Keratinocyte (primary cell): ENCODE measurements around the gene TRMT61A. TPM values are rescaled to one million over a fixed set of nuclear protein-coding genes. Genes with fewer than 3 reads are reported as not detected.

Experiments
- DNase-seq: peaks from one replicate; pipeline ENCODE4 v3.0.0-alpha.2; 2011; ENCODE audit warnings: low read depth, missing footprints, low spot score
- FAIRE-seq: peaks from 2 replicates; lab custom pipeline; 2011; peaks lifted over from hg19 to GRCh38; lab: Jason Lieb, UNC
- H2AFZ ChIP-seq: 2 replicates; pipeline ENCODE4 v1.6.0; 2012; ENCODE audit warnings: low read length, control low read depth, inconsistent platforms; ENCODE audit not compliant: control insufficient read depth
- H3K27ac ChIP-seq: 2 replicates; pipeline ENCODE4 v1.5.1; 2011; ENCODE audit warnings: low read length; ENCODE audit not compliant: control insufficient read depth, insufficient read depth
- H3K27me3 ChIP-seq: 3 replicates; pipeline ENCODE4 v1.6.0; 2011; ENCODE audit warnings: low read length; ENCODE audit not compliant: control insufficient read depth, insufficient read depth; ENCODE audit errors: extremely low read depth
- H3K36me3 ChIP-seq, 2 experiments: 2 replicates in 1 of 2; 3 replicates in 1 of 2; pipeline ENCODE4 v1.5.1; 2011; ENCODE audit warnings: low read length in 2 of 2, mild to moderate bottlenecking in 1 of 2; ENCODE audit not compliant: control insufficient read depth in 2 of 2, insufficient read depth in 2 of 2; ENCODE audit errors: extremely low read depth in 1 of 2
- H3K4me1 ChIP-seq: 3 replicates; pipeline ENCODE4 v1.5.1; 2011; ENCODE audit warnings: low read length; ENCODE audit not compliant: control insufficient read depth, insufficient read depth; ENCODE audit errors: extremely low read depth
- H3K4me2 ChIP-seq: 3 replicates; pipeline ENCODE4 v1.6.0; 2011; ENCODE audit warnings: low read depth, low read length; ENCODE audit not compliant: control insufficient read depth, insufficient read depth; ENCODE audit errors: extremely low read depth
- H3K4me3 ChIP-seq, 3 experiments: fragments of 200-600 bp in 1 of 3; sonication (generic) in 1 of 3; 2 replicates in 2 of 3; 3 replicates in 1 of 3; pipeline ENCODE4 v1.5.1; 2011 to 2016; ENCODE audit warnings: low read length in 3 of 3, mild to moderate bottlenecking in 3 of 3, control low read depth in 2 of 3, inconsistent platforms in 1 of 3, low read depth in 1 of 3, mixed read lengths in 1 of 3, mixed run types in 1 of 3, moderate library complexity in 1 of 3; ENCODE audit not compliant: control insufficient read depth in 2 of 3, insufficient read depth in 2 of 3; ENCODE audit errors: extremely low read depth in 1 of 3
- H3K79me2 ChIP-seq: 2 replicates; pipeline ENCODE4 v1.6.0; 2012; ENCODE audit warnings: low read length; ENCODE audit not compliant: control insufficient read depth, insufficient read depth
- H3K9ac ChIP-seq: 3 replicates; pipeline ENCODE4 v1.6.0; 2011; ENCODE audit warnings: low read length; ENCODE audit not compliant: control insufficient read depth, insufficient read depth; ENCODE audit errors: extremely low read depth
- H3K9me1 ChIP-seq: 3 replicates; pipeline ENCODE4 v1.6.0; 2011; ENCODE audit warnings: low read length; ENCODE audit not compliant: control insufficient read depth, insufficient read depth; ENCODE audit errors: extremely low read depth
- H3K9me3 ChIP-seq: 2 replicates; pipeline ENCODE4 v1.5.1; 2012; ENCODE audit warnings: low read depth, low read length; ENCODE audit not compliant: control insufficient read depth
- H4K20me1 ChIP-seq: 3 replicates; pipeline ENCODE4 v1.6.0; 2011; ENCODE audit warnings: low read length; ENCODE audit not compliant: control insufficient read depth, insufficient read depth; ENCODE audit errors: extremely low read depth
- CTCF ChIP-seq, 3 experiments: IDR thresholded peaks in 1 of 3; conservative IDR thresholded peaks in 1 of 3; optimal IDR thresholded peaks in 1 of 3; 2 replicates in 2 of 3; 3 replicates in 1 of 3; pipeline versions ENCODE3 to v1.5.1; 2011; ENCODE audit warnings: low read length in 3 of 3, mild to moderate bottlenecking in 3 of 3, moderate library complexity in 2 of 3, control low read depth in 1 of 3, inconsistent platforms in 1 of 3; ENCODE audit not compliant: insufficient read depth in 2 of 3; ENCODE audit errors: extremely low read depth in 1 of 3
- EZH2 ChIP-seq: IDR thresholded peaks from one replicate; pipeline ENCODE4 v1.6.1; 2012; ENCODE audit warnings: inconsistent platforms, mild to moderate bottlenecking, low read length, moderate library complexity
- dilution Hi-C: fragments of 300-500 bp; cut with MboI; formaldehyde crosslinking; loops from one replicate; pipeline ENCODE4 v1.7.0; 2020; ENCODE audit warnings: low sequenced_read_pairs; ENCODE audit not compliant: extremely low pct_ligation_motif_present
- polyA plus RNA-seq, 5 experiments: library from polyadenylated mRNA; depleted of rRNA in 3 of 5; stranded (reverse) in 3 of 5; stranded (forward) in 1 of 5; unstranded in 1 of 5; fragments of >200 nt; gene quantifications; 1 replicate in 1 of 5; 2 replicates in 3 of 5; 3 replicates in 1 of 5; pipeline versions ENCODE4 v1.2.1 to v1.2.3, GENCODE V29; 2011 to 2012; ENCODE audit warnings: missing spikeins in 2 of 5, low read depth in 1 of 5, low replicate concordance in 1 of 5

The TRMT61A gene
- polyA plus RNA-seq, 1 donor (not counting 4 experiments of a cell fraction or from before 2014, with no cell fraction given): 4.4 TPM

GRCh38 chr14:103529383-103530365, 678 bp downstream of the TRMT61A start:
- Histone ChIP-seq H3K9me3 (no peaks in the 10 kb centered on the region), H3K4me1 (peaks cover 28% of the 10 kb centered on the region), H3K4me3 (peak overlapping the region; percentile 68 to 79 (median 72)), H3K27me3 (no peaks in the 10 kb centered on the region), H4K20me1 (no peaks in the 10 kb centered on the region), H3K9ac (peak overlapping the region; percentile 83), H3K9me1 (no peaks in the 10 kb centered on the region), H2AFZ (peak overlapping the region; percentile 21), H3K79me2 (peaks cover 32% of the 10 kb centered on the region), H3K4me2 (peak overlapping the region; percentile 94), H3K27ac (peak overlapping the region; percentile 68), H3K36me3 (peaks cover 8 to 17% of the 10 kb centered on the region in 2 experiments)
- no peak for FAIRE-seq
- no peak for DNase-seq
- TF ChIP-seq CTCF (optimal IDR thresholded peaks at IDR 0.05 in 1 of 3, IDR thresholded peaks at IDR 0.05 in 1 of 3, conservative IDR thresholded peaks at IDR 0.05 in 1 of 3; ENCODE audit: extremely low read depth in 1 of 3, insufficient read depth in 2 of 3, low read length in 3 of 3): no peak
- no peak for TF ChIP-seq EZH2
- dilution Hi-C loops: no loop called here

- Histone ChIP-seq H3K4me2 (peak overlapping the region; percentile 94), H3K4me3 (peak overlapping the region in 2 of 3 experiments; percentile 68 to 79), H3K4me1 (peaks cover 28% of the 10 kb centered on the region), H3K9me1 (no peaks in the 10 kb centered on the region), H3K9ac (peak overlapping the region; percentile 83), H2AFZ (no peak overlapping the region), H3K79me2 (peaks cover 32% of the 10 kb centered on the region), H3K27ac (no peak overlapping the region), H3K9me3 (no peaks in the 10 kb centered on the region), H3K27me3 (no peaks in the 10 kb centered on the region), H3K36me3 (peaks cover 8 to 19% of the 10 kb centered on the region in 2 experiments), H4K20me1 (no peaks in the 10 kb centered on the region)
- no peak for DNase-seq
- dilution Hi-C loops: no loop called here
- TF ChIP-seq EZH2 (no peak), CTCF (optimal IDR thresholded peaks at IDR 0.05 in 1 of 3, IDR thresholded peaks at IDR 0.05 in 1 of 3, conservative IDR thresholded peaks at IDR 0.05 in 1 of 3; ENCODE audit: extremely low read depth in 1 of 3, insufficient read depth in 2 of 3, low read length in 3 of 3) (no peak)
- no peak for FAIRE-seq
Measured at GRCh38 chr14:103530390-103530789, 1.4 kb downstream of the TRMT61A start.
